OCI-LY7 (cell line): ENCODE measurements around the gene FOXL1. TPM values are rescaled to one million over a fixed set of nuclear protein-coding genes. Genes with fewer than 3 reads are reported as not detected.

Experiments
- BruUV-seq: library from RNA; stranded (reverse); fragments of 400-500 nt; replicated peaks from 2 replicates; lab custom pipeline; 2021; lab: Mats Ljungman, UMichigan
- CTCF ChIA-PET: fragments of 300-600 bp; sonication (Branson Sonifier 250); formaldehyde crosslinking; loops from one replicate; lab custom pipeline; 2022; ENCODE audit warnings: antibody characterized with exemption; ENCODE audit not compliant: unreplicated experiment; lab: Charles Lee
- POLR2A ChIA-PET: fragments of 300-600 bp; sonication (Branson Sonifier 250); formaldehyde crosslinking; loops from one replicate; lab custom pipeline; 2022; ENCODE audit warnings: antibody characterized with exemption; lab: Charles Lee
- DNase-seq: peaks from one replicate; pipeline ENCODE4 v3.0.0-alpha.2; 2015; ENCODE audit warnings: low spot score
- H2AFZ ChIP-seq: fragments of 200-600 bp; sonication (generic), shearing (Covaris generic); 2 replicates; pipeline ENCODE4 v1.6.1; 2014; ENCODE audit warnings: mild to moderate bottlenecking, antibody characterized with exemption, low read length, moderate library complexity
- H3K27ac ChIP-seq: fragments of 200-600 bp; sonication (generic); 2 replicates; pipeline ENCODE4 v1.5.1; 2014; ENCODE audit warnings: mixed run types, low read depth, mild to moderate bottlenecking, moderate library complexity, low read length, inconsistent platforms; ENCODE audit not compliant: poor library complexity, severe bottlenecking
- H3K36me3 ChIP-seq: fragments of 200-600 bp; sonication (generic); 2 replicates; pipeline ENCODE4 v1.6.1; 2014; ENCODE audit warnings: mild to moderate bottlenecking, antibody characterized with exemption, low read length, moderate library complexity, mixed read lengths; ENCODE audit not compliant: insufficient read depth
- H3K4me1 ChIP-seq: fragments of 200-600 bp; sonication (generic); 2 replicates; pipeline ENCODE4 v1.5.1; 2014; ENCODE audit warnings: mild to moderate bottlenecking, low read length; ENCODE audit not compliant: insufficient read depth, poor library complexity, severe bottlenecking
- H3K4me2 ChIP-seq: fragments of 200-600 bp; sonication (generic); 2 replicates; pipeline ENCODE4 v1.6.1; 2014; ENCODE audit warnings: mild to moderate bottlenecking, low read length
- H3K4me3 ChIP-seq: fragments of 200-600 bp; sonication (generic); 2 replicates; pipeline ENCODE4 v1.5.1; 2014; ENCODE audit warnings: mild to moderate bottlenecking, low read depth, low read length; ENCODE audit not compliant: poor library complexity, severe bottlenecking
- H3K79me2 ChIP-seq: fragments of 200-600 bp; sonication (generic); 2 replicates; pipeline ENCODE4 v1.6.1; 2016; ENCODE audit warnings: low read depth, mild to moderate bottlenecking, low read length, moderate library complexity, mixed read lengths; ENCODE audit not compliant: insufficient read depth
- H3K9me2 ChIP-seq: fragments of 200-600 bp; sonication (generic); 2 replicates; pipeline ENCODE4 v1.6.1; 2016; ENCODE audit warnings: mild to moderate bottlenecking, low read length, mixed read lengths; ENCODE audit not compliant: insufficient read depth
- H3K9me3 ChIP-seq: fragments of 200-600 bp; sonication (generic); 2 replicates; pipeline ENCODE4 v1.6.1; 2014; ENCODE audit warnings: mild to moderate bottlenecking, mixed run types, low read length, mixed read lengths
- H4K20me1 ChIP-seq: fragments of 200-600 bp; sonication (generic); 2 replicates; pipeline ENCODE4 v1.6.1; 2014; ENCODE audit warnings: mild to moderate bottlenecking, antibody characterized with exemption, low read length, moderate library complexity, mixed read lengths; ENCODE audit not compliant: insufficient read depth
- EZH2phosphoT487 ChIP-seq: fragments of 200-600 bp; sonication (generic); IDR thresholded peaks from 2 replicates; pipeline ENCODE4 v1.6.1; 2018; ENCODE audit warnings: low read depth, borderline replicate concordance, mild to moderate bottlenecking, mixed run types, antibody characterized with exemption, low read length, moderate library complexity, mixed read lengths
- intact Hi-C: fragments of 100-400 bp; cut with micrococcal nuclease; formaldehyde crosslinking; loops from one replicate; pipeline ENCODE4 v1.10.0; 2022; ENCODE audit not compliant: unreplicated experiment
- total RNA-seq, 2 experiments: library from RNA; depleted of rRNA in 1 of 2; stranded (reverse); fragments of >200 nt in 1 of 2; shearing (Covaris generic) in 1 of 2; gene quantifications; 2 replicates each; pipeline ENCODE4 v1.2.3, GENCODE V29; 2014 to 2022
- TF ChIP-seq, protein P1 (sequence below): fragments of 200-600 bp; sonication (generic); conservative IDR thresholded peaks from 2 replicates; pipeline ENCODE4 v1.5.1; 2014; ENCODE audit warnings: mild to moderate bottlenecking, antibody characterized with exemption, low read length, moderate library complexity, mixed read lengths

FOXL1 gene
- total RNA-seq, 2 experiments from 2014 or later, result 1.7 to 1.8 TPM

DNA sequence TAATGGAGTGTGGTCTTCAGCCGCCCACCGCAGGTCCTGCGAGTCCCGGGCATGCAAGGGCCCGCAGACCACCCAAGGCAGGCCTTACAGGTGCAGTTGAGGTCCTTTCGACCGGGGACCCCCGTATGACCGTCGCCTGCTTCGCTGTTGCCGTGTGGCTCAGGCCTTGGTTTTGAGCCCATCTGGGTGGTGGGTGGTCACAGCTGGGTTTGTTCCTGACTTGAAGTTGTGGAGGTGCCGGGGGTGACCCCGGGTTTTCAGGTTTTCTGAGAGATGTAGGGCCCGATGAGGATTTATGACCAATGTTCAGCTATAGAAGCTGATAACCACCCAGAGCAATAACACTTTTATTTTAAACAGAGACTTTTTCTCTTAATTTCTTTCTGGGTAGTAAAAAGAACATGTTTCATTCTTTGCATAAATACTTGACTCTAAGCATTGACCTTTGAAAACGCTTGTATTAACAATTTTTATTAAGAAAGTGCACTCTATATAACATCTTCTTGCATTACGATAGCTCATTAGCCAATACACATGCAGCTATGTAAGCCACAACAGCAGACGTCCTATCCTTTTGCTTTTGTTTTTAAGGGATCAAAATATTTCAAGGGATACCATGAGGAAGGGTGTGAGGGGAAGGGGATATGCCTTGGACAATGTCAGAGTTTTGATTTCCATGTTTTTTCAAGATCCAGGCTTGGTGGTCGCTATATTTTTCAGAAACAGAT is 1.9 kb downstream of the FOXL1 start:
- TF ChIP-seq EZH2phosphoT487, result no peak
- TF ChIP-seq, protein P1, sequence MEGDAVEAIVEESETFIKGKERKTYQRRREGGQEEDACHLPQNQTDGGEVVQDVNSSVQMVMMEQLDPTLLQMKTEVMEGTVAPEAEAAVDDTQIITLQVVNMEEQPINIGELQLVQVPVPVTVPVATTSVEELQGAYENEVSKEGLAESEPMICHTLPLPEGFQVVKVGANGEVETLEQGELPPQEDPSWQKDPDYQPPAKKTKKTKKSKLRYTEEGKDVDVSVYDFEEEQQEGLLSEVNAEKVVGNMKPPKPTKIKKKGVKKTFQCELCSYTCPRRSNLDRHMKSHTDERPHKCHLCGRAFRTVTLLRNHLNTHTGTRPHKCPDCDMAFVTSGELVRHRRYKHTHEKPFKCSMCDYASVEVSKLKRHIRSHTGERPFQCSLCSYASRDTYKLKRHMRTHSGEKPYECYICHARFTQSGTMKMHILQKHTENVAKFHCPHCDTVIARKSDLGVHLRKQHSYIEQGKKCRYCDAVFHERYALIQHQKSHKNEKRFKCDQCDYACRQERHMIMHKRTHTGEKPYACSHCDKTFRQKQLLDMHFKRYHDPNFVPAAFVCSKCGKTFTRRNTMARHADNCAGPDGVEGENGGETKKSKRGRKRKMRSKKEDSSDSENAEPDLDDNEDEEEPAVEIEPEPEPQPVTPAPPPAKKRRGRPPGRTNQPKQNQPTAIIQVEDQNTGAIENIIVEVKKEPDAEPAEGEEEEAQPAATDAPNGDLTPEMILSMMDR, result no peak
- CTCF ChIA-PET, result no interaction called here
- H3K27ac ChIP-seq, result no peak overlapping the region
- no peaks in the 10 kb centered on the region for H3K79me2 ChIP-seq
- POLR2A ChIA-PET, result no interaction called here
- no TSS peak for BruUV-seq
- no peak overlapping the region for H3K4me2 ChIP-seq
- H3K9me3 ChIP-seq, result no peaks in the 10 kb centered on the region
- H3K4me1 ChIP-seq, result peaks cover 11% of the 10 kb centered on the region
- no peaks in the 10 kb centered on the region for H4K20me1 ChIP-seq
- no peak overlapping the region for H3K4me3 ChIP-seq
- no peaks in the 10 kb centered on the region for H3K9me2 ChIP-seq
- no peak for DNase-seq
- no peak overlapping the region for H2AFZ ChIP-seq
- intact Hi-C loops, result no loop called here
- no peaks in the 10 kb centered on the region for H3K36me3 ChIP-seq

DNA sequence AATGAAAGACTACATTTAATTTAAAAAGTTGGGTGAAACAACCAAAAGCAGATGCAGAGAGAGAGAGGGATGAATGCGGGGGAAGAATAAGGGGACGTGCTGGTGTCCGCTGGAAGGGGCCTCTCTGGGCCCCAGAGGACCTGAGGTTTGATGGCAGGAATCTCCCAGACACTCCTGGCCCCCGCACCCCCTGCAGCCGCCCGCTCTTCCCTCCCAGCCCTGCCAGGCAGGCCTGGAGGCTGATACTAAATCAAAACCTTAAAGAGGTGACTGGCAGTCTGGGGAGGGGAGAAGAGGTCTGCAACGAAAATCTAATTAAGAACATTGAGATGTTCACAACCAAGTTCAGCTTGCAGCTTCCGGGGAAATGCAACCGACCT is 2.4 kb downstream of the FOXL1 start:
- no peaks in the 10 kb centered on the region for H3K9me2 ChIP-seq
- no peaks in the 10 kb centered on the region for H3K36me3 ChIP-seq
- intact Hi-C loops, result no loop called here
- TF ChIP-seq EZH2phosphoT487, result no peak
- TF ChIP-seq, protein P1, result no peak
- no peak for DNase-seq
- H3K4me2 ChIP-seq, result no peak overlapping the region
- H2AFZ ChIP-seq, result no peak overlapping the region
- no peak overlapping the region for H3K27ac ChIP-seq
- ChIA-PET CTCF (no interaction called here), POLR2A (no interaction called here)
- no peak overlapping the region for H3K4me3 ChIP-seq
- H3K4me1 ChIP-seq, result peaks cover 11% of the 10 kb centered on the region
- BruUV-seq, result no TSS peak
- no peaks in the 10 kb centered on the region for H3K79me2 ChIP-seq
- H3K9me3 ChIP-seq, result no peaks in the 10 kb centered on the region
- no peaks in the 10 kb centered on the region for H4K20me1 ChIP-seq

DNA sequence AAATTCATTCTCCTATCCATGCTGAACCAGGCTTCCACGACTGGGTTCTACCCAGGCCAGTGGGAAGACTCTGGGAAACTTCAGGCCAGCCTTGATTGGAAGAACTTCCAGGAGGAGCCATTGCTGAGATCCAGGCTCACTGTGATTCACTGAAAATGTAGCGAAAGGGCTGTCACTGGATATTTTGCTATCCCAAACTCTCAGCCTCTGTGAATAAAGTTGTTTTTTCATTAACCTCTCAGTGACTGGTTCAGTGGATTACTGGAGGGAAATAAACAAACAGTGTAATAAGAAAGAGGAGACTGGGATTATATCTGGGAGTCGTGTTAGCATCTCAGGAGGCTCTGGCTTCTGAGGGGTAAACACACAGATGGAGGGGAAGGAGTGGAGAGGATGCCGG is 3.1 kb downstream of the FOXL1 start:
- no peak overlapping the region for H2AFZ ChIP-seq
- H3K9me2 ChIP-seq, result no peaks in the 10 kb centered on the region
- H3K4me1 ChIP-seq, result peaks cover 8% of the 10 kb centered on the region
- H3K4me3 ChIP-seq, result no peak overlapping the region
- no peak overlapping the region for H3K4me2 ChIP-seq
- BruUV-seq, result no TSS peak
- H3K36me3 ChIP-seq, result no peaks in the 10 kb centered on the region
- H3K79me2 ChIP-seq, result no peaks in the 10 kb centered on the region
- ChIA-PET CTCF (no interaction called here), POLR2A (no interaction called here)
- no peak for TF ChIP-seq EZH2phosphoT487
- intact Hi-C loops, result no loop called here
- no peaks in the 10 kb centered on the region for H4K20me1 ChIP-seq
- no peak for DNase-seq
- no peaks in the 10 kb centered on the region for H3K9me3 ChIP-seq
- no peak overlapping the region for H3K27ac ChIP-seq
